H7 (cell line): ENCODE measurements around the gene TXNDC17. TPM values are rescaled to one million over a fixed set of nuclear protein-coding genes. Genes with fewer than 3 reads are reported as not detected.

Source experiments
- total RNA-seq: library from RNA; depleted of rRNA; stranded (reverse); fragments of >200 nt; shearing (Covaris generic); gene quantifications from 2 replicates; pipeline ENCODE4 v1.2.3, GENCODE V29; 2014; rRNA removed

The TXNDC17 gene
- total RNA-seq, 1 experiment from 2014 or later: 172 TPM

Other genes starting within 250 kb of the TXNDC17 start
- gene AIPL1, start 205.9 kb upstream of the TXNDC17 start, total RNA-seq: 0.11 and 0.28 TPM in 2 replicates
- gene PIMREG, start 196.6 kb upstream of the TXNDC17 start, total RNA-seq: 93.6 and 115 TPM in 2 replicates
- gene PITPNM3, start 84.5 kb upstream of the TXNDC17 start, total RNA-seq: 0.97 and 2.8 TPM in 2 replicates
- gene KIAA0753, start 349 bp upstream of the TXNDC17 start, total RNA-seq: 13.1 and 13.9 TPM in 2 replicates
- gene MED31, start 10.5 kb downstream of the TXNDC17 start, total RNA-seq: 3.9 and 6.3 TPM in 2 replicates
- gene C17orf100, start 10.7 kb downstream of the TXNDC17 start, total RNA-seq: 0.37 and 0.55 TPM in 2 replicates
- gene SLC13A5, start 72.3 kb downstream of the TXNDC17 start, total RNA-seq: 0.10 and 0.11 TPM in 2 replicates
- gene XAF1, start 115.0 kb downstream of the TXNDC17 start, total RNA-seq: not detected in 2 replicates
- gene FBXO39, start 135.2 kb downstream of the TXNDC17 start, total RNA-seq: not detected in 2 replicates
- gene TEKT1, start 190.7 kb downstream of the TXNDC17 start, total RNA-seq: not detected in 2 replicates